SIG-M5 treated with dmso at 0.1 percent for 504 hours (cell line): ENCODE data around the gene S100A6.

ENCODE experiments used
- DNase-seq: peaks from one replicate; lab custom pipeline; 2025; ENCODE audit not compliant: unreplicated experiment; lab: John Stamatoyannopoulos, UW

Gene S100A6

GRCh38 chr1:153506386-153506785, 29.4 kb downstream of the S100A6 start:
- no peak for DNase-seq

GRCh38 chr1:153505576-153505975, 30.2 kb downstream of the S100A6 start:
- DNase-seq, result no peak

- no peak for DNase-seq
Measured at GRCh38 chr1:153503766-153504165, 32.0 kb downstream of the S100A6 start.

GRCh38 chr1:153498746-153499145, 37.0 kb downstream of the S100A6 start:
- no peak for DNase-seq

GRCh38 chr1:153495536-153495935, 40.3 kb downstream of the S100A6 start:
- DNase-seq, result no peak

GRCh38 chr1:153494976-153495535, 40.7 kb downstream of the S100A6 start:
- DNase-seq, result peak; percentile 75

- DNase-seq, result no peak
Measured at GRCh38 chr1:153493343-153493960, 42.3 kb downstream of the S100A6 start.

- DNase-seq, result peak; percentile 97
Measured at GRCh38 chr1:153490272-153491051, 45.3 kb downstream of the S100A6 start.

GRCh38 chr1:153488731-153489130, 47.1 kb downstream of the S100A6 start:
- DNase-seq, result no peak

- DNase-seq, result no peak
Measured at GRCh38 chr1:153487707-153488106, 48.1 kb downstream of the S100A6 start.

GRCh38 chr1:153485863-153486262, 49.9 kb downstream of the S100A6 start:
- no peak for DNase-seq
